CD4-positive, alpha-beta T cell (primary cell): ENCODE results near the gene ALK. TPM values are rescaled to one million over a fixed set of nuclear protein-coding genes. Genes with fewer than 3 reads are reported as not detected.

ENCODE experiments used
- ATAC-seq: fragments of 200-7000 bp; cut with Tn5 transposase; one replicate; pipeline ENCODE4 v1.10.0; 2022; ENCODE audit warnings: mild to moderate bottlenecking; ENCODE audit not compliant: poor library complexity
- CTCF ChIA-PET: fragments of 350-600 bp; sonication (Branson Sonifier 250); formaldehyde crosslinking; loops from one replicate; lab custom pipeline; 2021; ENCODE audit warnings: antibody characterized with exemption, inconsistent platforms; lab: Charles Lee
- POLR2A ChIA-PET: fragments of 350-600 bp; sonication (Branson Sonifier 250); formaldehyde crosslinking; loops from one replicate; lab custom pipeline; 2021; ENCODE audit warnings: antibody characterized with exemption, inconsistent platforms; lab: Charles Lee
- DNase-seq, 14 experiments: peaks; one replicate each; pipeline ENCODE4 v3.0.0-alpha.2; 2013 to 2020; ENCODE audit warnings: mixed read lengths in 2 of 14
- H3K27ac ChIP-seq, 2 donors: one replicate each; pipeline versions ENCODE4 v1.5.1 to v1.7.0; 2013; ENCODE audit warnings: low read length in 2 of 2, low read depth in 1 of 2, mild to moderate bottlenecking in 1 of 2
- H3K27me3 ChIP-seq, 2 experiments: 1 replicate in 1 of 2; 2 replicates in 1 of 2; pipeline versions ENCODE4 v1.6.1 to v1.7.0; 2013; ENCODE audit warnings: low read length in 2 of 2, control low read depth in 1 of 2, mild to moderate bottlenecking in 1 of 2, moderate library complexity in 1 of 2; ENCODE audit not compliant: insufficient read depth in 2 of 2, control insufficient read depth in 1 of 2
- H3K36me3 ChIP-seq: one replicate; pipeline ENCODE4 v1.6.1; 2013; ENCODE audit warnings: low read length, control low read depth; ENCODE audit not compliant: insufficient read depth
- H3K4me1 ChIP-seq: one replicate; pipeline ENCODE4 v1.6.1; 2013; ENCODE audit warnings: low read length, control low read depth; ENCODE audit not compliant: insufficient read depth
- H3K4me3 ChIP-seq: one replicate; pipeline ENCODE4 v1.5.1; 2013; ENCODE audit warnings: mild to moderate bottlenecking, low read length, moderate library complexity
- H3K9me3 ChIP-seq, 2 experiments: 1 replicate in 1 of 2; 2 replicates in 1 of 2; pipeline versions ENCODE4 v1.6.1 to v1.7.0; 2013; ENCODE audit warnings: low read length in 2 of 2, mild to moderate bottlenecking in 2 of 2, control low read depth in 1 of 2, moderate library complexity in 1 of 2; ENCODE audit not compliant: control insufficient read depth in 1 of 2, insufficient read depth in 1 of 2
- H3K27ac Mint-ChIP-seq: one replicate; pipeline ENCODE4 v1.8.0; 2020; ENCODE audit warnings: mixed read lengths
- H3K27me3 Mint-ChIP-seq: one replicate; pipeline ENCODE4 v1.8.0; 2021; ENCODE audit warnings: mixed read lengths
- H3K36me3 Mint-ChIP-seq: one replicate; pipeline ENCODE4 v1.8.0; 2021; ENCODE audit warnings: low read depth, mixed read lengths
- H3K4me1 Mint-ChIP-seq: one replicate; pipeline ENCODE4 v1.8.0; 2021; ENCODE audit warnings: low read depth, mixed read lengths
- H3K4me3 Mint-ChIP-seq: one replicate; pipeline ENCODE4 v1.8.0; 2020; ENCODE audit warnings: mild to moderate bottlenecking, mixed read lengths
- H3K9me3 Mint-ChIP-seq: one replicate; pipeline ENCODE4 v1.8.0; 2020; ENCODE audit warnings: mixed read lengths
- intact Hi-C, 2 experiments: fragments of 100-400 bp; cut with DNase I in 1 of 2; cut with micrococcal nuclease in 1 of 2; formaldehyde crosslinking; loops; one replicate each; pipeline versions ENCODE4 v1.15.1 to v1.9.0; 2023 to 2025; cut with DNase I, micrococcal nuclease
- total RNA-seq, 174 experiments: library from RNA in 2 of 174; stranded (reverse) in 2 of 174; gene quantifications; one replicate each; pipeline ENCODE4 v1.2.3 and lab custom pipeline; 2021 to 2026
- TF ChIP-seq, protein P1 (sequence below): fragments of 200-600 bp; IDR thresholded peaks from one replicate; pipeline ENCODE4 v1.8.0; 2022; ENCODE audit warnings: antibody characterized with exemption, mild to moderate bottlenecking

Gene ALK
- total RNA-seq, 2 experiments from 2014 or later, result not detected

DNA sequence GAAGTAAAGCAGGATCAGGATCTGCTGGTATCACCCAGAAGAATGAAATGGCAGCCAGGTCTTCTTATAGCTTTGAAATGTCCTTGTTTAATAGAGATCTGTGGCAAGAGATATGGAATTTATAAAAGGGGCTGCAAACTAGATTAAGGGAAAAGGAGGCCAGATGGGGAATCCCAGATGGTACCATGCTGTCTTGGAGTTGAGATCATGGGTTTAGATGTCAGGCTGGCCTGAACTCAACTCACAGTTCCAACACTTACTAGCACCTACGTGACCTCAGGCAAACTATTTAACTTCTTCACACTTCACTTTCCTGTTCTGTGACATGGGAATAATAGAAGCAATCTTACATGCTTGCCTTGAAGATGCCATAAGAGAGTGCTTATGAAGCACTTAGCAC lies 188.2 kb downstream of the ALK start:
- CTCF ChIA-PET, result no interaction called here
- Mint-ChIP-seq H3K36me3 (no peaks in the 10 kb centered on the region), H3K4me1 (no peaks in the 10 kb centered on the region), H3K9me3 (no peaks in the 10 kb centered on the region), H3K27ac (no peak overlapping the region), H3K27me3 (peaks cover 8% of the 10 kb centered on the region), H3K4me3 (no peak overlapping the region)
- TF ChIP-seq, protein P1, sequence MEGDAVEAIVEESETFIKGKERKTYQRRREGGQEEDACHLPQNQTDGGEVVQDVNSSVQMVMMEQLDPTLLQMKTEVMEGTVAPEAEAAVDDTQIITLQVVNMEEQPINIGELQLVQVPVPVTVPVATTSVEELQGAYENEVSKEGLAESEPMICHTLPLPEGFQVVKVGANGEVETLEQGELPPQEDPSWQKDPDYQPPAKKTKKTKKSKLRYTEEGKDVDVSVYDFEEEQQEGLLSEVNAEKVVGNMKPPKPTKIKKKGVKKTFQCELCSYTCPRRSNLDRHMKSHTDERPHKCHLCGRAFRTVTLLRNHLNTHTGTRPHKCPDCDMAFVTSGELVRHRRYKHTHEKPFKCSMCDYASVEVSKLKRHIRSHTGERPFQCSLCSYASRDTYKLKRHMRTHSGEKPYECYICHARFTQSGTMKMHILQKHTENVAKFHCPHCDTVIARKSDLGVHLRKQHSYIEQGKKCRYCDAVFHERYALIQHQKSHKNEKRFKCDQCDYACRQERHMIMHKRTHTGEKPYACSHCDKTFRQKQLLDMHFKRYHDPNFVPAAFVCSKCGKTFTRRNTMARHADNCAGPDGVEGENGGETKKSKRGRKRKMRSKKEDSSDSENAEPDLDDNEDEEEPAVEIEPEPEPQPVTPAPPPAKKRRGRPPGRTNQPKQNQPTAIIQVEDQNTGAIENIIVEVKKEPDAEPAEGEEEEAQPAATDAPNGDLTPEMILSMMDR, result no peak
- intact Hi-C loops, result no loop called here
- ATAC-seq (no peak), DNase-seq (no peak)
- Histone ChIP-seq H3K36me3 (no peaks in the 10 kb centered on the region), H3K9me3 (no peaks in the 10 kb centered on the region), H3K27me3 (no peaks in the 10 kb centered on the region), H3K27ac (no peak overlapping the region), H3K4me3 (no peak overlapping the region), H3K4me1 (no peaks in the 10 kb centered on the region)
- POLR2A ChIA-PET, result no interaction called here

DNA sequence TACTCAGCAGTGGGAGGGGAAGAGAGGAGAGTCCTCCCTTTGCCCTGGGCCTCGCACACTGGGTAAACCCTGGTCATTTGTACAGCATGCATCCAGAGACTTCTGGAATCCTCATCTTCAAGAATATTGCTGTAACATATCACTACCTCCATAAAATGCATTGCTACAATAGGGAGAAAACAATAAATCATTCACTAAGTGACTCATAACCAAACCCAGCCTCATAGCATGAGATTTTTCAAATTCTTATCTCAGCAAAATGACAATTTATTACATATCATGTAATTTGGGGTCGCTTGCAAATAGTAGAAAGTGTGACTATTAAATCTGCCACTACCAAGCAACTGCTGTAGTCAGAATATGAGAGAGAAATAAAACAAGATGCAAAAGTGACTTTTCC lies 189.4 kb downstream of the ALK start:
- TF ChIP-seq, protein P1, result no peak
- CTCF ChIA-PET, result no interaction called here

DNA sequence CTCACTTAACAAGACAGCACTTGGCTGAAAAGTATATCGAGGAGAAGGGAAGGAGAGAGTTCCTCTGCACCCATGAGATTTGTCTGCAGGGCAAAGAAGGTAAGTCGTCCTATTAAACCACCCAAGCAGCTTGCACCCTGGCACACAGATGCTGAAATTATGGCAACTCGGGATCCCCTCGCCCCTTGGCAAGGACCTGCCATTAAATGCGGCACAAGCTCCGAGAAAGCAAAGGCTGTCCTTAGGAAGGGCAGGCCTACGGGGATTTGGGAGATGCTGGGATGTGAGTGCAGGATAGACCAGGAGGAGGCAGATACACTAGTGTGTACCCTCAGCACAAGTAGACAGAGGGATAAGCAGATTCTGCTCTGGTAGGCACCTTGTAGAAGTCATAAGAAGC lies 191.5 kb downstream of the ALK start:
- Mint-ChIP-seq H3K27ac (no peak overlapping the region), H3K27me3 (peaks cover 8% of the 10 kb centered on the region), H3K4me1 (no peaks in the 10 kb centered on the region), H3K36me3 (no peaks in the 10 kb centered on the region), H3K4me3 (no peak overlapping the region), H3K9me3 (no peaks in the 10 kb centered on the region)
- H3K27ac ChIP-seq, result no peak overlapping the region
- ChIA-PET CTCF (no interaction called here), POLR2A (no interaction called here)
- no peaks in the 10 kb centered on the region for H3K4me1 ChIP-seq
- H3K9me3 ChIP-seq, result no peaks in the 10 kb centered on the region
- DNase-seq (no peak), ATAC-seq (no peak)
- H3K4me3 ChIP-seq, result no peak overlapping the region
- TF ChIP-seq, protein P1, result no peak
- H3K27me3 ChIP-seq, result no peaks in the 10 kb centered on the region
- no peaks in the 10 kb centered on the region for H3K36me3 ChIP-seq
- intact Hi-C loops, result no loop called here

More for the DNA sequence above, 189.4 kb downstream of the ALK start:
- Histone ChIP-seq H3K9me3 (no peaks in the 10 kb centered on the region), H3K4me3 (no peak overlapping the region), H3K4me1 (no peaks in the 10 kb centered on the region), H3K27me3 (no peaks in the 10 kb centered on the region), H3K36me3 (no peaks in the 10 kb centered on the region), H3K27ac (no peak overlapping the region)
- ATAC-seq (no peak), DNase-seq (no peak)
- H3K9me3 Mint-ChIP-seq, result no peaks in the 10 kb centered on the region
- POLR2A ChIA-PET, result no interaction called here
- H3K27ac Mint-ChIP-seq, result no peak overlapping the region
- H3K4me3 Mint-ChIP-seq, result no peak overlapping the region
- no peaks in the 10 kb centered on the region for H3K4me1 Mint-ChIP-seq
- no peaks in the 10 kb centered on the region for H3K36me3 Mint-ChIP-seq
- intact Hi-C loops, result no loop called here
- peaks cover 8% of the 10 kb centered on the region for H3K27me3 Mint-ChIP-seq
